GM03348 (cell line): Measurements from ENCODE around the gene TANC2.
"Not testable (repeated sequence)": the region's sequence is repeated elsewhere in the genome, so short reads cannot be mapped to it uniquely, and the experiment has no call there.

ENCODE experiments used
- DNase-seq: peaks from one replicate; pipeline ENCODE4 v3.0.0; 2012; ENCODE audit warnings: low spot score

The TANC2 gene

GRCh38 chr17:62964506-62964905 is 1.5 kb upstream of the TANC2 start:
- no peak for DNase-seq

GRCh38 chr17:62965174-62965685 is 805 bp upstream of the TANC2 start:
- DNase-seq, result no peak

- peak; percentile 31 for DNase-seq
These were observed 580 bp downstream of the TANC2 start for GRCh38 chr17:62966426-62967204.

- no peak for DNase-seq
These were observed 1.1 kb downstream of the TANC2 start for GRCh38 chr17:62967205-62967529.

GRCh38 chr17:62968445-62968923 is 2.4 kb downstream of the TANC2 start:
- DNase-seq, result peak; percentile 88

- no peak for DNase-seq
These were observed 4.6 kb downstream of the TANC2 start for GRCh38 chr17:62970610-62971009.

- no peak for DNase-seq
These were observed 5.8 kb downstream of the TANC2 start for GRCh38 chr17:62971853-62972252.

GRCh38 chr17:62974788-62975187 is 8.8 kb downstream of the TANC2 start:
- no peak for DNase-seq

- no peak for DNase-seq
These were observed 9.2 kb downstream of the TANC2 start for GRCh38 chr17:62975206-62975605.

- not testable (repeated sequence) for DNase-seq
These were observed 10.7 kb downstream of the TANC2 start for GRCh38 chr17:62976643-62977231.

GRCh38 chr17:62980842-62981241 is 14.8 kb downstream of the TANC2 start:
- DNase-seq, result no peak

- DNase-seq, result no peak
These were observed 15.9 kb downstream of the TANC2 start for GRCh38 chr17:62981933-62982332.

GRCh38 chr17:62984801-62985200 is 18.8 kb downstream of the TANC2 start:
- DNase-seq, result no peak

- no peak for DNase-seq
These were observed 20.5 kb downstream of the TANC2 start for GRCh38 chr17:62986549-62986948.

GRCh38 chr17:62987136-62987535 is 21.1 kb downstream of the TANC2 start:
- DNase-seq, result no peak

GRCh38 chr17:62989501-62989900 is 23.5 kb downstream of the TANC2 start:
- peak; percentile 17 for DNase-seq

- peak; percentile 8 for DNase-seq
These were observed 28.9 kb downstream of the TANC2 start for GRCh38 chr17:62994931-62995330.

GRCh38 chr17:62995377-62995885 is 29.4 kb downstream of the TANC2 start:
- peak; percentile 21 for DNase-seq

GRCh38 chr17:62996221-62996620 is 30.2 kb downstream of the TANC2 start:
- no peak for DNase-seq

GRCh38 chr17:62998166-62998565 is 32.1 kb downstream of the TANC2 start:
- no peak for DNase-seq

GRCh38 chr17:62998665-62999393 is 32.8 kb downstream of the TANC2 start:
- no peak for DNase-seq

GRCh38 chr17:62999736-63000135 is 33.7 kb downstream of the TANC2 start:
- no peak for DNase-seq
